Activated CD8-positive, alpha-beta memory T cell treated with anti-CD3 and anti-CD28 coated beads for 48 hours (primary cell): ENCODE results near the gene UBE3C.
"Not testable (repeated sequence)": the region's sequence is repeated elsewhere in the genome, so short reads cannot be mapped to it uniquely, and the experiment has no call there.

Experiments used
- DNase-seq, 3 experiments: peaks; one replicate each; pipeline ENCODE4 v3.0.0-alpha.2; 2020; ENCODE audit warnings: low read depth in 2 of 3, low spot score in 2 of 3

UBE3C gene

DNA sequence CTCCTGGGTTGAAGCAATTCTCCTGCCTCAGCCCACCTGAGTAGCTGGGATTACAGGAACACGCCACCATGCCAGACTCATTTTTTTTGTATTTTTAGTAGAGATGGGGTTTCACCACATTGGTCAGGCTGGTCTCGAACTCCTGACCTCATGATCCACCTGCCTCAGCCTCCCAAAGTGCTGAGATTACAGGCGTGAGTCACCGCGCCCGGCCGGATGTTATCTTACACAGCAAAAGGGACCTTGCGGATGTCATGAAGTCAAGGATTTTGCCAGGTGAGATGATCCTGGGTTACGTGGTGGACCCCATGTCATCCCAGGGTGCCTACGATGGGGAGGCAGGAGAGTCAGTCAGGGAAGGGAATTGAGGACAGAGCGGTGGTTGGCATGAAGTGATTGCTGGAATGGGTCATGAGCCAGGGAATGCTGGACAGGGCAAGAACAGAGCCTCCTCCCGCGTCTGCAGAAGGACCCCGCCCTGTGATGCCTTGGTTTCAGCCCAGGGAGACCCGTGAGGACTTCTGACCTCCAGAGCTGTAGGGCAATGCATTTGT is 8.7 kb upstream of the UBE3C start:
- DNase-seq = no peak

DNA sequence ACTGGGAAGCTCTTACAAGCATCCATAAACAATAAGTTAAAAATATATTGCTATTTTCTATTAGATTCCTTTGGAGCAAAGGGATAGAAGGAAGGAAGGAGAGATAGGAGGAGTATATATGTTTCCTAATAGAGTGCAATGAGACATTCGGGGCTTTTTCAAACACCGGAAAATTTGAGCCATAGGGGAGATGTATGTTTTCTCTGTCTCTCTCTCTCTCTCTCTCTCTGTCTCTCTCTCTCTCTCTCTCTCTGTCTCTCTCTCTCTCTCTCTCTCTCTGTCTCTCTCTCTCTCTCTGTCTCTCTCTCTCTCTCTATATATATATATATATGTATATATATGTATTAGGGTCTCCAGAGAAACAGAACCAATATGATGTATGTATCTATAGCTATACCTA is 7.9 kb upstream of the UBE3C start:
- DNase-seq = not testable (repeated sequence)

DNA sequence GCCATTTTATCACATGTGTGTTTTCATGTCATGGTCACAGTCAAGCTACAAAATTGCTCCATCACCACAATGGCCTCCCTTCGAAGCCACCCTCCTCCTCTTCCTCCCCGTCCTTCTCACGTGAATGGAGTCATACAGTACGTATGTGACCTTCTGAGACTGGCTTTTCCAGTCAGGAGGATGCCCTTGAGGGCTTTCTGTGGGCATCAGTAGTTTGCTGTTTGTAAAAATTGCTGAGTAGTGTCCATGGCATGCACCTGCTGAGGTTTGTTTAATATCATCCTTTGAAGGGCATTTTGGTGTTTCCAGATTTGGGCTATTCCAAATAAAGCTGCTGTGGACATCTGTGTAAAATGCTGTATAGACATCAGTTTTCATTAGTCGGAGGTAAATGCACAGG is 5.9 kb upstream of the UBE3C start:
- DNase-seq = no peak

DNA sequence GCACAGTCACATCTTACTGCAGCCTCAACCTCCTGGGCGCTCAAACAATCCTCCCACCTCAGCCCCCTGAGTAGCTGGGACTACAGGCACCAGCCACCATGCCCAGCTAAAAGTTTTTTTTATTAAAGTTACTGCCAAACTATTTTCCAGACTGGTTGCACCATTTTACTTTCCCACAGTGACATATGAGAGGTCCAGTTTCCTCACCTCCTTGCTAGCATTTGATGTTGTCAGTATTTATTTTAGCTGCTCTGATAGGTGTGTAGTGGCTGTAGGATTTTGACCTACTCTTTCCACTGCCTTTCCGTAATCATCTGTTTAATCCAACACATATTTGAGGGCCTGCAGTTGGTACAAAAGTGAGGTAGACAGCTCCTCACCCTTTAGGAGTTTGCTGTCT is 5.4 kb upstream of the UBE3C start:
- no peak for DNase-seq

DNA sequence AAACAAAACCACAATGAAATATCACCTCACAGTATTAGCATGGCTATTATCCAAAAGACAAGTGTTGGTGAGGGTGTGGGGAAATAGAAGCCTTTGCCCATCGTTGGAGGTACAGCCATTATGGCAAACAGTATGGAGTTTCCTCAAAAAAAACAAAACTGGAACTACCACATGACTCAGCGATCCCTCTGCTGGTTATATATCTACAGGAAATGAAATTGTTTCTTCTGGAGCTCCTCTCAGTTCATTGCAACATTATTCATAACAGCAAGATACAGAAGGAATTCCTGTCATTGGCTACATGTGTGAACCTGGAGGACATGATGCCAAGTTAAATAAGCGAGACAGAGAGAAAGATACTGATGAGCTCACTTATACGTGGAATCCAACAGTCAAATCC is 2.4 kb upstream of the UBE3C start:
- no peak for DNase-seq

DNA sequence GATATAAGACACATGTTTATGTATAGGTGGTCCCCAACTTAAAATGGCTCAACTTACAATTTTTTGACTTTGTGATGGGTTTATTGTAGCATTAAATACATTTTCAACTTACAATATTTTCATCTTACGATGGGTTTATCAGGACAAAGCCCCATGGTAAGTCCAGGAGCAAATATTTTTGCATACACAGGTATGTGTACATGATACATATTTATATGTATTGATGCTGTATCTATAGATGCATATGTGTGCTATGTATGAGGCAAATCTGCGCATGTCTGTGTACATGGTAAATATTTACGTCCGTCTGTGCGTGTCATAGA is 664 bp upstream of the UBE3C start:
- DNase-seq = no peak

DNA sequence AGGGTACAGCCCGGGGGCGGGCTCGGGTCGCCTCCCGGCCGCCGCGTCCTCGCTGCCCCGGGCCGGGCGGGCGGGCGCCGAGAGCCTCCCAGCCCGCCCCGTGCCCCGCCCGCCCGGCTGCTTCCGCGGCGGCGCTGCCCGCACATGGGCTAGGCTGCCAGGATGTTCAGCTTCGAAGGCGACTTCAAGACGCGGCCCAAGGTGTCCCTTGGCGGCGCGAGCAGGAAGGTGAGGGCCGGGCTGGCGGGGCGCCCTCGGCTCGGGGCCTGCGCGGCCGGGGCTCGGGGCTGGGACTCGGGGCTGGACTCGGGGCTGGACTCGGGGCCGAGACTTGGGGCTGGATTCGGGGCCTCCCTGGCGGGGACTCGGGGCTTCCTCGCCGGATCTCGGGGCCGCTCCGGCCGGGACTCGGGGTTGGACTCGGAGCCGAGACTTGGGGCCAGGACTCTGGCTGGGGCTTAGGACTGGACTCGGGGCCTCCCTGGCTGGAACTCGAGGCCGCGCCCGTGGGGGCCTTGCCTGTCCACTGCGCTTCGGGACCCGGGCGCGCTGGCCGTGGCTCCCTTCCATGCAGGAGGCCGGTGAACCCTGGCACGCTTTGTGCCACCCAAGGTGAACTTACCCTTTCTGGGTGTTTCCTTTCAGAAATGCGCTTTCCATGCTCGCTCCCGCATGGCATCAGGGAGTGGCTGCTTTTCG is 534 bp downstream of the UBE3C start:
- DNase-seq = peak in 2 of 3 experiments; percentile 22 to 57

DNA sequence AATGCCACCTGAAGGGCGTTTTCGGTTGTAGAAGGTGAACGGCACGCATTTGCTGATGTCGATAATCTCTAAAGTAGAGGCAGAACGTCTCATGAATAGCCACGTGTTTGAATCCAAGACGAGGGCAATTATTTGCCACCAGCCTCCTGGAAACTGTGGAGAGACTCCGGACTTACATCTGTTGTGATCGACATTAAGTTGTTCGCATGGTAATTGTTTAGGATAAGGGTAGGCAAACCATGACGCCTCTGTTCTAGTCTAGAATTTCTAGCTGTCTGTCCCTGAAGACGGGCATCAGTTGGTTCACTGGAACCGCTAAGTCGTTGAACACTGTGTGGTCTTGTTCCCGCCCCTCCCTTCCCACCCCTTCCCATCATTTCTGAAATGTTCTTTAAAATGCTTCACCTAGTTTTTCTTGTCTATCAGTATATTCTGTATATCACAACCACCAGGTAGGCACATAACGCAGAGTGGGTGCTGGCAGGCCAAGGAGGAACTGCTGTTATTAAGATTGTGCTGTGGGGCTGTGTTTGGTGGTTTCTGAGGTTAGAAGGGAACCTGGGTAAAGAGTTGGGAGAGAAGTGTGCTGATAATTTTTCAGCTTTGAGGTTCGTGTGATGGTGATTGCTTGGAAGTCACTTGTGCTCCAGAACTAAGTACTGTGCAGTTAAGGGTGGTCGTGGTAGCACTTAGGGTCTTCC is 1.2 kb downstream of the UBE3C start:
- DNase-seq = no peak

DNA sequence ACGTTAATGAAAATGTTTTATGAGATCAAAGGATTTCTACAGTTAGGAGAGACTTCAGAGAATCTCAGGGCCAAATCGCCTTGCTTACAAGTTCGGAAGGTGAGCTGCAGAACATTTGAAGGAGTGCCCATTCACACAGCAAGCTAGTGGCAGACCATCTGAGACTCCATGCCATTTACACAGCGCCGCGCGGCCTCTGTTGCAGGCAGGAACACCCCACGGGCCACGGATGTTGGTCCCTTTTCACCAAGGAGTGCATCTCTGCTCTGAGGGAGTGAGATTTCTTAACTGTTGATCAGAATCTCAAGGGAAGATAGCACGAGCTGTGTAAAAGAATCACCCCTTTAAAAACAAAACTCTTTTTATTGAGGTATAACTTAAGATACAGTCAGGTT is 1.8 kb downstream of the UBE3C start:
- no peak for DNase-seq

DNA sequence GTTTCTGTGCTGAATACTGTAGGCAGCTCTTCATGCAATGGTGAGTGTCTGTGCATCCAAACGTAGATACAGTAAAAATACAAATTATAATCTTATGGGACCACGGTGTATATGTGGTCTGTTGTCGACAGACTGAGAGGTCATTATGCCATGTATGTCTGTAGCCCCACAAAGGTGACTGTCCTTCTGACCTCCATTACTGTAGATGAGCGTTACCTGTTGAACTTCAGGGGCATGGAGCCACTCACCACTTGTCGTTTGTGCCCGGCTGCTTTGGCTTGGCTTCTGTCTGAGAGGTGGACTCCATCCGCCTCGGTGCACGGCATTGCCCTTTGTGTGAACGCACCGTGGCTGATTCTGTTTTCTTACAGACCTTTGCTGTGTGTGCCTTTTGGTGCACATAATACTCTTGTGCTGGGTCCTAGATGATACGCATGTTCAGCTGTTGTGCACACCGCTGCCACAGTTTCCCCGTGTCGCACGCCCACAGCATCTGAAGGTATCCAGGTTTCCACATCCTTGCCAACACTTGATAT is 2.9 kb downstream of the UBE3C start:
- no peak for DNase-seq

DNA sequence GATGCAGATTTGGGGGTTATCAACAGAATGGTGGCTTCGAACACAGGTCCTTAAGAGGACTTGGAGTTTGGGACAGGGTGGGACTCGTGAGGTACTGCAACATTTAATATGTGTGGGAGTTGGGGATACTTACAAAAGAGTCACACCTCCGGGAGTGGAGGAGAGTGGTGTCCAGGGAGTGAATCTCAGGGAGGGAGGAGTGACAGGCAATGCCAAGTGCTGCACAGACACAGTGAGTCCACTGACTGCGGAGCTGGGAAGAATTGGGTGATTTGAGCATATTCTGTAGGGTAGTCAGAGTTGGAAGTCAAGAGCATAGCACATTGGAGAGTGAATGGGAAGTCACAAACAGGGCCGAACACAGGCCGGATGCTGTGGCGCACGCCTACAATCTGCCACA is 5.1 kb downstream of the UBE3C start:
- DNase-seq = no peak

DNA sequence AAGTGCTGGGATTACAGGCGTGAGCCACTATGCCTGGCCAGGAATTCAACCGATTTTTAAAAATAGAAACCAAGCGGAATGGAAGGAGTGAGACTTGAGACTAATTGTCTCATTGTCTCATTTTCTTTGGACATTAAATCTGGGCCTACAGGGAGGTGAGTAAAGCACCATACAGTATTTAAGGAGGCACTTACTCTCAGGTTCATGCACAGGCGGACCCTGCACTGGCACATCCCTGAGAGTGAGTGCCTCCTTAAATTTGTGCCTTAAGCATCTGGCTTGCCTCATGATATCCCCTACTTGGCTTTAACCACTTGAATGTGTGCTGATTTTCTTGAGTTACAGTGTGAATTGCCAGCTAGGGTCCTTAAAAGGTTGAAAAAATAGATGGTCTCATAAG is 10.6 kb downstream of the UBE3C start:
- no peak for DNase-seq

DNA sequence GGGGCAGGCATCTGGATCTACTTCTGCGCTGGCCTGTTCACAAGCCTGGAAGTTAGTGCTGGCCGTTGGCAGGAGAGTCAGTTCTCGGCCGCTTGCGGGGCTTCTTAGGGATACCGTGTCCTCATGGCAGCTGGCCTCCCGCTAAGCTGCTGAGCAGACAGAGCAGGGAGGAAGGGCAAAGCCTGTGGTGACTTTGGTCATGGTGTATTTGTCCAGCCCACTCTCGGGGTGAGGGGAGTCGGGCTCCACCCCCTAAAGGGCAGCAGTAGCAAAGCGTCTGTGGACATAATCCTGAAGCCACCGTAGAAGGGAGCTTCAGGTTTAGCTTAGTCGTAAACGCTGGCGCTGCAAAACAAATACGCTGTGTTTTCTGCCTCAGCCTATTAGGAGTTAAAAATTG is 12.2 kb downstream of the UBE3C start:
- DNase-seq = no peak

DNA sequence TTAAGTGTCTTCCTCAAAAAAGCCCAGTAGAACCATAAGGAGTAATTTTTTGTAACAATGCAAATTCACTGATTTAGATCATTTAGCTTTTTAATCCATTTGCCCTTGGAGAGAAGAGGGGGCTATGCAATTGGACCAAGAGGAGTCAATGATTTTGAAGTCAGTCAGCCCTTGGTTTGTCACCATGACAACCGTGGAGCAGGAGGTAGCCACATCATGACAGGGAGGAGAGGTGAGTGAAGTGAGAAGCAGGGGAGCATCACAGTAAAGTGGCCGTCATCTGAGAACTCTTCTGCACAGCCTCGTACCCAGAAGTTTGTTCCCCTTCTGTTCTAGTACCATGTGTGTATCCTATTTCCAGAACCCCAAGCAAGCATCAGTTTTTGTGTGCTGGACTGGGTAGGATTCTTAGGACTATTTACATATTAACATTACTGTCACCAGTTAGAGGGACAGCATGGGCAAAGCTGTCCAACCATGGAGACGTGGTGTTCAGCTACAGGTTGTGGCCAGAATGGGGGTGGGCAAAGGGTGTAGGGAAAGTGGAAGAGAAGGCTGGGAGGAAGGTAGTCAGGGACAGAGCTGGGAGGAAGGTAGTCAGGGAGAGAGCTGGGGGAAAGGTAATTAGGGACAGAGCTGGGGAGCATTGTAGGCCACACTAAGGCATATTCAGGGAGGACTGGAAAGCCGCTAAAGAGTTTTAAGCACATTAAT is 13.1 kb downstream of the UBE3C start:
- DNase-seq = no peak

DNA sequence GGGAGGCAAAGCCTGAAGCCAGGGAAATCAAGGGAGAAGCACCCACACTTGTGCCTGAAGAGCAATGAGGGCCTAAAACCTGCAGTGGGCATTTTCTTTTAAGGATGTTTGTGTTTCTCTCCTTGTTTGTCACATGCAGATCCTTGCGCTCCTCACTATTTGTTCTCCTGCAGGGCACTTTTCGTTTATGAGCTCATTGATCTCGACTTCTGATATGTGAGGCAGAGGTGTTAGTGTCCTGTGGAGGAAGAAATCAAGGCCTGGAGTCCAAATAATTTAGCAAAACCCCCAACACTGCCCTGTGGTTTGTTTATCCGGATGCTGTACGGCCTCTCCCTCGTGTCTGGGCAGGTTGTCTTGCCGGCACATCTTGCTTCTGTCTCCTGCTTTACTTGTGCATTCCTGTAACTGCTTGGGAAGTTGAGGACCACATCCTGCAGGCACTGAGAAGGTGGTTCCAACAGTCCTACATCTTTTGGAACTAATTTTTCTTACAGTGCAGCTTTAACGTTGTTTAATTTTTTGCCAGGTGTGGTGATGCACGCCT is 13.7 kb downstream of the UBE3C start:
- DNase-seq = no peak

DNA sequence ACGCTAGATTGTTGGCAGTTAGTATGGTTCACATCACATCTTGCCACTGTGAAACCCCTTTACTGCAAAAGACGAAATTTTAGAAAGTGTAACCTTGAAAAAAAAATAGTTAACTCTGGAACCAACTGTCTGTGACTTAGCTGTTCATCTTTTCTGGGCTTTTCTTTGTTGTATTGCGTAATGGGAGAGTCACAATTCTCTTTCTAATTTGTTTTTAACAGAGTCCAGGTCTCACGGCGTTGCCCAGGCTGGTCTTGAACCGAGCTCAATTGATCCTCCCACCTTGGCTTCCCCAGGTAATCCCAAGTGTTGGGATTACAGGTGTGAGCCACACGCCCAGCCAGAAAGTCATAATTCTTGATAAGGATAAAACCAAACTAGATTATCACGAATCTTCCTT is 14.5 kb downstream of the UBE3C start:
- DNase-seq = no peak

DNA sequence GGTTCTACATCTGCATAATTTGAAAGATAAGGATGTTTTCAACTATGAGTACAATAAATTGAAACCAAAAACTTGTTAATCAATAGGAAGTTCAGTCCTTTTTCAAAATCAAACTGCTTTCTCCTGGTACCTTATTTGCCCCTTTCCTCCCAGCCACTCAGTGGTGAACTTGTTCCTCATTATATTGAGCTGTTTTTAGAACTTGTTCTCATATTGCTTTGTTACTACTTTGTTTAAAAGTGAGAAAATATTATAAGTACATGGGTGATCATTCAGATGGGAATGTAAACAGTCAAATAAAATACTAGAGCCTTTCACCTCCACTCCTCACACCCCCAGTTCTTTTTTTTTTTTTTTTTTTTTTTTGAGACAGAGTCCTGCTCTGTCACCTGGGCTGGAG is 17.2 kb downstream of the UBE3C start:
- DNase-seq = no peak

DNA sequence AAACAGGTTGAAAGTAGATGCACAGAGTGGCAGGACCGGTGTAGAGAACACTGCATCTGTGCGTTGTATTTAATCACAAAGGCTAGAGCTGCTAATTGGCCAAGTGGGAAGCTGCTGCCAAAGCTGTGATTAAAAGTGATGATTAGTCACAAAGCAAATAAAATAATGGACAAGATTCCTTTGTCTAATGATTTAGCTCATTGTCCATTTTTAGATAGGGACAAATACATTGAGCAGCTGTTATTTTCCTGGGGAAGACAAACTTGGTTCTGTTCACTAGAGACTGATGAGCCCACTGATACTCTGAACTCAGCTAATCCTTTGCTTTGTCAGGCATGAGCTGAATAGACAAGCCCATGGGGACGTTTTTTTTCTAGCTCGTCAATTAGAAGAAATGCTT is 19.7 kb downstream of the UBE3C start:
- DNase-seq = no peak

DNA sequence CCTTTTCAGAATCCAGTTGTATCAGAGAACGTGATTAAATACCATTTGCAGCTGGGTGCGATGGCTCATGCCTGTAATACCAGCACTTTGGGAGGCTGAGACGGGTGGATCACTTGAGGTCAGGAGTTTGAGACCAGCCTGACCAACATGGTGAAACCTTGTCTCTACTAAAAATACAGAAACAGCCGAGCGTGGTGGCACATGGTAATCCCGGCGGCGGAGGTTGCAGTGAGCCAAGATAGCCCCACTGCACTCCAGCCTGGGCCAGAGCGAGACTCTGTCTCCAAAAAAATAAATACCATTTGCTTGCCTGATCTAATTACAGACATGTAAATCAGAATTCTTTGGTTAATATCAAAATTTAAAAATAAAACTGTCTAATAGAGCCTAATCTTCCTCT is 20.8 kb downstream of the UBE3C start:
- not testable (repeated sequence) for DNase-seq

DNA sequence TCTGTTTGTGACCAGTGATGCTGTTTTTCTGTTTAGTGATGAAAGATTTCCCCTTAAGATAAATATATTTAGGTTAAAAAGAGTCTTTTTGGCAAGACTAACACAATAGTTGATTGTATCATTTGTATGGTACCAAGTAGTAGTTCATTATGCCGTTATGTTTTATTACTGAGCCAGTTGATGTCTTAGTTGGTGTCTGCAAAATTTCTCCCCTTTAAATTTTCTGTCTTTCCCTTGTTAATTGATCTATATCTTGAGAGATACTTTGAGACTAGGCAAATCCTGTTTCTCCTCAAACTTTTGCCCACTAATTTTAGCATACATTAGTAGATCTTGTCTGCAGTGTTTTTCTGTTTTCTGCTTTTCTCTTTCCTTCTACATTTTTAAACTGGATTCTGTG is 21.7 kb downstream of the UBE3C start:
- DNase-seq = no peak

DNA sequence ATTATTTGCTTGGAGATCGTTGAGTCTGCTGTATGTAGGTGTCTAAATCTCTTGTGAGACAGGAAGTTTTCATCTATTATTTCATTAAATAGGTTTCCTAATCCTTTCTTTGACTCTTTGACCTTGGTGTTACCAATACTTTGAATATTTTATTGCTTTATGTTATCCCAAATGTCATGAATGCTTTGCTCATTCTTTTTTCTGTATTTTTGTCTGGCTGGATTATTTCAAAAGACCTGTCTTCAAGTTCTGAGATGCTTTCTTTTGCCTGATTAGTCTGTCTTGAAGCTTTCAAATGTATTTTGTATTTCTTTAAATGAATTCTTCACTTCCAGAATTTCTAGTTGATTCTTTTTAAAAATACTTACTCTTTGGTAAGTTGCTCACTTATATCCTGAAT is 27.3 kb downstream of the UBE3C start:
- no peak for DNase-seq

DNA sequence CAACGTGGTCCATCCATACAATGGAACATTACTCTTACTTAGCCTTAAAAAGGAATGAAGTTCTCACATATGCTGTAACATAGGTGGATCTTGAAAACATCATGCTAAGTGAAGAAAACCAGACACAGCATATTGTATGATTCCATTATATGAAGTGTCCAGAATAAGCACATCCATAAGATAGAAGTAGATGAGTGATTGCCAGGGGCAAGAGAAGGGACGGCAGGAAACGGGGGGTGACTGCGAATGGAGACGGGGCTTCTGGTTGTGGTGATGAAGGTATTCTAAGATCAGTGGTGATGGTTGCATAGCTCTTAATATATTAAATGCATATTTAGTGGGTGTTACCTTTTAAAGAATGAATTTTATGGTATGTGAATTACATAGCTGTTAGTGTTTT is 29.8 kb downstream of the UBE3C start:
- DNase-seq = no peak
